ENCODE measurements around the gene KDM1B.
A peak's percentile ranks its signal among the peaks of the same experiment; 100 is the strongest.
"Not testable (repeated sequence)": the region's sequence is repeated elsewhere in the genome, so short reads cannot be mapped to it uniquely, and the experiment has no call there.

KDM1B gene

GRCh38 chr6:18151391-18151790 is 3.8 kb upstream of the KDM1B start:
- DNase-seq, result not testable (repeated sequence)

- no peak for DNase-seq
Observed at GRCh38 chr6:18151801-18152200, 3.4 kb upstream of the KDM1B start.

- no peak for DNase-seq
Observed at GRCh38 chr6:18153311-18153703, 1.9 kb upstream of the KDM1B start.

- no peak for DNase-seq
Observed at GRCh38 chr6:18154507-18155149, 594 bp upstream of the KDM1B start, which contains the start of gene TPMT. TSS of gene TPMT (minus strand) at chr6:18155077. CDS start at chr6:18149127, 5,950 bp downstream.

- DNase-seq, result peak; percentile 26 to 30
Observed at GRCh38 chr6:18155864-18156421, 721 bp downstream of the KDM1B start.

GRCh38 chr6:18160911-18161310 is 5.7 kb downstream of the KDM1B start:
- DNase-seq, result no peak

- DNase-seq, result no peak
Observed at GRCh38 chr6:18161431-18161830, 6.2 kb downstream of the KDM1B start.

GRCh38 chr6:18162401-18162800 is 7.2 kb downstream of the KDM1B start:
- DNase-seq, result no peak

GRCh38 chr6:18165751-18166150 is 10.5 kb downstream of the KDM1B start:
- DNase-seq, result no peak

- DNase-seq, result no peak
Observed at GRCh38 chr6:18166312-18167036, 11.3 kb downstream of the KDM1B start.

- no peak for DNase-seq
Observed at GRCh38 chr6:18168264-18168663, 13.0 kb downstream of the KDM1B start.

- DNase-seq, result no peak
Observed at GRCh38 chr6:18171871-18172270, 16.6 kb downstream of the KDM1B start.

GRCh38 chr6:18176198-18176597 is 21.0 kb downstream of the KDM1B start:
- not testable (repeated sequence) for DNase-seq

GRCh38 chr6:18177286-18177965 is 22.2 kb downstream of the KDM1B start:
- no peak for DNase-seq

GRCh38 chr6:18178960-18179615 is 23.9 kb downstream of the KDM1B start:
- DNase-seq, result no peak

- DNase-seq, result no peak
Observed at GRCh38 chr6:18179770-18180356, 24.6 kb downstream of the KDM1B start.

- no peak for DNase-seq
Observed at GRCh38 chr6:18182568-18182967, 27.3 kb downstream of the KDM1B start.

- DNase-seq, result no peak
Observed at GRCh38 chr6:18183766-18184165, 28.5 kb downstream of the KDM1B start.

GRCh38 chr6:18185624-18186023 is 30.4 kb downstream of the KDM1B start:
- DNase-seq, result no peak

GRCh38 chr6:18186033-18186432 is 30.8 kb downstream of the KDM1B start:
- DNase-seq, result no peak

GRCh38 chr6:18186540-18187250 is 31.5 kb downstream of the KDM1B start:
- DNase-seq, result no peak

- DNase-seq, result no peak
Observed at GRCh38 chr6:18187701-18188100, 32.5 kb downstream of the KDM1B start.

Measured in stimulated activated CD4-positive, alpha-beta T cell treated with anti-CD3 and anti-CD28 coated beads, Interleukin-2, amount 100 ng/mL, for 48 hours (primary cell).